ENCODE results near the gene NPSR1.
"Not testable (repeated sequence)": the region's sequence is repeated elsewhere in the genome, so short reads cannot be mapped to it uniquely, and the experiment has no call there.

NPSR1 gene

GRCh38 chr7:34850681-34851080 lies 192.7 kb downstream of the NPSR1 start:
- H3K36me3 ChIP-seq (ENCODE audit: control insufficient read depth in 1 of 2, insufficient read depth in 2 of 2, low read length in 2 of 2) = no peaks in the 10 kb centered on the region
- H3K27ac ChIP-seq (ENCODE audit: low read length) = no peak overlapping the region
- H3K4me1 ChIP-seq (ENCODE audit: control insufficient read depth in 1 of 2, insufficient read depth in 2 of 2, low read length in 2 of 2) = no peaks in the 10 kb centered on the region
- no peak overlapping the region for H3K4me3 ChIP-seq (ENCODE audit: low read depth in 1 of 2, low read length in 2 of 2)
- H3K27me3 ChIP-seq (ENCODE audit: low read depth, low read length) = no peaks in the 10 kb centered on the region
- no peaks in the 10 kb centered on the region for H3K9me3 ChIP-seq (ENCODE audit: control insufficient read depth in 1 of 2, low read length in 2 of 2)

- Histone ChIP-seq H3K27me3 (ENCODE audit: low read depth, low read length) (no peaks in the 10 kb centered on the region), H3K4me1 (ENCODE audit: control insufficient read depth in 1 of 2, insufficient read depth in 2 of 2, low read length in 2 of 2) (no peaks in the 10 kb centered on the region), H3K36me3 (ENCODE audit: control insufficient read depth in 1 of 2, insufficient read depth in 2 of 2, low read length in 2 of 2) (no peaks in the 10 kb centered on the region), H3K4me3 (ENCODE audit: low read depth in 1 of 2, low read length in 2 of 2) (no peak overlapping the region), H3K27ac (ENCODE audit: low read length) (no peak overlapping the region), H3K9me3 (ENCODE audit: control insufficient read depth in 1 of 2, low read length in 2 of 2) (no peaks in the 10 kb centered on the region)
Measured at GRCh38 chr7:34851431-34851830, 193.4 kb downstream of the NPSR1 start.

- H3K36me3 ChIP-seq (ENCODE audit: control insufficient read depth in 1 of 2, insufficient read depth in 2 of 2, low read length in 2 of 2); H3K27me3 ChIP-seq (ENCODE audit: low read depth, low read length); H3K4me1 ChIP-seq (ENCODE audit: control insufficient read depth in 1 of 2, insufficient read depth in 2 of 2, low read length in 2 of 2); H3K9me3 ChIP-seq (ENCODE audit: control insufficient read depth in 1 of 2, low read length in 2 of 2); H3K4me3 ChIP-seq (ENCODE audit: low read depth in 1 of 2, low read length in 2 of 2); H3K27ac ChIP-seq (ENCODE audit: low read length): not testable (repeated sequence)
Measured at GRCh38 chr7:34858444-34858843, 200.4 kb downstream of the NPSR1 start.

GRCh38 chr7:34859281-34859680 lies 201.3 kb downstream of the NPSR1 start:
- not testable (repeated sequence) for H3K36me3 ChIP-seq (ENCODE audit: control insufficient read depth in 1 of 2, insufficient read depth in 2 of 2, low read length in 2 of 2); H3K27me3 ChIP-seq (ENCODE audit: low read depth, low read length); H3K4me3 ChIP-seq (ENCODE audit: low read depth in 1 of 2, low read length in 2 of 2); H3K27ac ChIP-seq (ENCODE audit: low read length); H3K9me3 ChIP-seq (ENCODE audit: control insufficient read depth in 1 of 2, low read length in 2 of 2); H3K4me1 ChIP-seq (ENCODE audit: control insufficient read depth in 1 of 2, insufficient read depth in 2 of 2, low read length in 2 of 2)

- H3K9me3 ChIP-seq (ENCODE audit: control insufficient read depth in 1 of 2, low read length in 2 of 2) = not testable (repeated sequence)
Measured at GRCh38 chr7:34866222-34866621, 208.2 kb downstream of the NPSR1 start.

GRCh38 chr7:34867341-34867740 lies 209.3 kb downstream of the NPSR1 start:
- not testable (repeated sequence) for H3K36me3 ChIP-seq (ENCODE audit: control insufficient read depth in 1 of 2, insufficient read depth in 2 of 2, low read length in 2 of 2); H3K27ac ChIP-seq (ENCODE audit: low read length); H3K9me3 ChIP-seq (ENCODE audit: control insufficient read depth in 1 of 2, low read length in 2 of 2); H3K27me3 ChIP-seq (ENCODE audit: low read depth, low read length); H3K4me1 ChIP-seq (ENCODE audit: control insufficient read depth in 1 of 2, insufficient read depth in 2 of 2, low read length in 2 of 2); H3K4me3 ChIP-seq (ENCODE audit: low read depth in 1 of 2, low read length in 2 of 2)

More at GRCh38 chr7:34866222-34866621, 208.2 kb downstream of the NPSR1 start:
- not testable (repeated sequence) for H3K4me1 ChIP-seq (ENCODE audit: control insufficient read depth in 1 of 2, insufficient read depth in 2 of 2, low read length in 2 of 2); H3K36me3 ChIP-seq (ENCODE audit: control insufficient read depth in 1 of 2, insufficient read depth in 2 of 2, low read length in 2 of 2); H3K27me3 ChIP-seq (ENCODE audit: low read depth, low read length); H3K4me3 ChIP-seq (ENCODE audit: low read depth in 1 of 2, low read length in 2 of 2); H3K27ac ChIP-seq (ENCODE audit: low read length)

- H3K36me3 ChIP-seq (ENCODE audit: control insufficient read depth in 1 of 2, insufficient read depth in 2 of 2, low read length in 2 of 2); H3K27me3 ChIP-seq (ENCODE audit: low read depth, low read length); H3K4me1 ChIP-seq (ENCODE audit: control insufficient read depth in 1 of 2, insufficient read depth in 2 of 2, low read length in 2 of 2); H3K4me3 ChIP-seq (ENCODE audit: low read depth in 1 of 2, low read length in 2 of 2); H3K27ac ChIP-seq (ENCODE audit: low read length): not testable (repeated sequence)
- peaks cover 0 to 11% of the 10 kb centered on the region in 2 donors for H3K9me3 ChIP-seq (ENCODE audit: control insufficient read depth in 1 of 2, low read length in 2 of 2)
Measured at GRCh38 chr7:34868602-34869001, 210.6 kb downstream of the NPSR1 start.

GRCh38 chr7:34869057-34869456 lies 211.0 kb downstream of the NPSR1 start:
- Histone ChIP-seq H3K27ac (ENCODE audit: low read length) (no peak overlapping the region), H3K27me3 (ENCODE audit: low read depth, low read length) (no peaks in the 10 kb centered on the region), H3K9me3 (ENCODE audit: control insufficient read depth in 1 of 2, low read length in 2 of 2) (peaks cover 0 to 11% of the 10 kb centered on the region in 2 donors), H3K36me3 (ENCODE audit: control insufficient read depth in 1 of 2, insufficient read depth in 2 of 2, low read length in 2 of 2) (no peaks in the 10 kb centered on the region), H3K4me3 (ENCODE audit: low read depth in 1 of 2, low read length in 2 of 2) (no peak overlapping the region), H3K4me1 (ENCODE audit: control insufficient read depth in 1 of 2, insufficient read depth in 2 of 2, low read length in 2 of 2) (no peaks in the 10 kb centered on the region)

GRCh38 chr7:34870041-34870440 lies 212.0 kb downstream of the NPSR1 start:
- not testable (repeated sequence) for H3K27me3 ChIP-seq (ENCODE audit: low read depth, low read length); H3K4me1 ChIP-seq (ENCODE audit: control insufficient read depth in 1 of 2, insufficient read depth in 2 of 2, low read length in 2 of 2); H3K36me3 ChIP-seq (ENCODE audit: control insufficient read depth in 1 of 2, insufficient read depth in 2 of 2, low read length in 2 of 2); H3K4me3 ChIP-seq (ENCODE audit: low read depth in 1 of 2, low read length in 2 of 2); H3K27ac ChIP-seq (ENCODE audit: low read length)
- peaks cover 0 to 11% of the 10 kb centered on the region in 2 donors for H3K9me3 ChIP-seq (ENCODE audit: control insufficient read depth in 1 of 2, low read length in 2 of 2)

- not testable (repeated sequence) for H3K27me3 ChIP-seq (ENCODE audit: low read depth, low read length); H3K4me1 ChIP-seq (ENCODE audit: control insufficient read depth in 1 of 2, insufficient read depth in 2 of 2, low read length in 2 of 2); H3K27ac ChIP-seq (ENCODE audit: low read length); H3K4me3 ChIP-seq (ENCODE audit: low read depth in 1 of 2, low read length in 2 of 2); H3K36me3 ChIP-seq (ENCODE audit: control insufficient read depth in 1 of 2, insufficient read depth in 2 of 2, low read length in 2 of 2)
- H3K9me3 ChIP-seq (ENCODE audit: control insufficient read depth in 1 of 2, low read length in 2 of 2) = peaks cover 0 to 11% of the 10 kb centered on the region in 2 donors
Measured at GRCh38 chr7:34874329-34874728, 216.3 kb downstream of the NPSR1 start.

- Histone ChIP-seq H3K27ac (ENCODE audit: low read length) (no peak overlapping the region), H3K36me3 (ENCODE audit: control insufficient read depth in 1 of 2, insufficient read depth in 2 of 2, low read length in 2 of 2) (no peaks in the 10 kb centered on the region), H3K27me3 (ENCODE audit: low read depth, low read length) (no peaks in the 10 kb centered on the region), H3K9me3 (ENCODE audit: control insufficient read depth in 1 of 2, low read length in 2 of 2) (peaks cover 0 to 11% of the 10 kb centered on the region in 2 donors), H3K4me1 (ENCODE audit: control insufficient read depth in 1 of 2, insufficient read depth in 2 of 2, low read length in 2 of 2) (no peaks in the 10 kb centered on the region), H3K4me3 (ENCODE audit: low read depth in 1 of 2, low read length in 2 of 2) (no peak overlapping the region)
Measured at GRCh38 chr7:34875481-34875880, 217.5 kb downstream of the NPSR1 start.

- H3K27ac ChIP-seq (ENCODE audit: low read length); H3K27me3 ChIP-seq (ENCODE audit: low read depth, low read length); H3K36me3 ChIP-seq (ENCODE audit: control insufficient read depth in 1 of 2, insufficient read depth in 2 of 2, low read length in 2 of 2); H3K4me1 ChIP-seq (ENCODE audit: control insufficient read depth in 1 of 2, insufficient read depth in 2 of 2, low read length in 2 of 2); H3K4me3 ChIP-seq (ENCODE audit: low read depth in 1 of 2, low read length in 2 of 2); H3K9me3 ChIP-seq (ENCODE audit: control insufficient read depth in 1 of 2, low read length in 2 of 2): not testable (repeated sequence)
Measured at GRCh38 chr7:34878944-34879735, 221.1 kb downstream of the NPSR1 start.
